ENCODE results near the gene DTYMK.
"Not testable (repeated sequence)": the region's sequence is repeated elsewhere in the genome, so short reads cannot be mapped to it uniquely, and the experiment has no call there.

DTYMK gene

DNA sequence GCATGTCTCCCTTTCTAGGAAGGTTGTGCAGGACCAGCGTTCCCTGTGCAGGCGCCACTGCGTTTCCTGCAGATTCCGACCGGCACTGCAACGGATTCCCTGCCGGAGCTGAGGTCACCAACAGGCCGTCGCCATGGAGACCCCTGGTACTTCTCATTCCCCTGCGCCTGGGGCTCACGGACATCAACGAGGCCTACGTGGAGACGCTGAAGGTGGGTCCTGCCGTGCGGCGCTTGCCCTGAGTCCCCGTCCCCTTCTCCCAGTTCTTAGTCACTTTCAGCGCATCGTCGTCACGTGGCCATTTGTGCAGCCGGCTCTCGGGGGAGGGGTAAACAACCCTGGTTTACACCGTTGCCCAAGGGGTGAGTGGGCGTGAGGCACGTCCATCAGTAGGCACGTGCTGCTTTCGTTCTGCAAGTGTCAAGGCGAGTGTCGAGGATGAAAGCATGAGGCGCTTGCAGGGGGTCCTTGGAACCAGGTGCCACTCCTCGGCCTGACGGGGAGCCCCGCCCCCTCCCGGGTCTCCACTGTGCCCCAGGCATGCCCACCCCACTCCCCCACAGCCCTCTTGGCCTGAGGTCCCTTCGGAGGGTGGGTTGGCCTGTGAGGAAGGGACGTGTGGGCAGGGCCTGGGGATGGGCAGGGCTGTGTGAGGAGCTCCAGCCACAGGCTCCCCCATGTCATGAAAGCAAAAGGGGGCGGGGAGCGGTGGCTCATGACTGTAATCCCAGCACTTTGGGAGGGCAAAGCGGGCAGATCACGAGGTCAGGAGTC is 19.8 kb downstream of the DTYMK start:
- H3K9me3 ChIP-seq (ENCODE audit: low read length), result no peaks in the 10 kb centered on the region
- H3K79me2 ChIP-seq (ENCODE audit: insufficient read depth, low read length), result no peaks in the 10 kb centered on the region
- H2AFZ ChIP-seq (ENCODE audit: low read length), result no peak overlapping the region
- no peaks in the 10 kb centered on the region for H3F3A ChIP-seq (ENCODE audit: insufficient read depth, low read length)
- H3K4me2 ChIP-seq (ENCODE audit: low read length), result no peak overlapping the region
- no peak overlapping the region for H3K27ac ChIP-seq (ENCODE audit: low read depth, low read length, poor library complexity, severe bottlenecking)
- TF ChIP-seq EZH2 (IDR thresholded peaks at IDR 0.05; ENCODE audit: borderline replicate concordance, low read length), result no peak
- TF ChIP-seq, protein P1, sequence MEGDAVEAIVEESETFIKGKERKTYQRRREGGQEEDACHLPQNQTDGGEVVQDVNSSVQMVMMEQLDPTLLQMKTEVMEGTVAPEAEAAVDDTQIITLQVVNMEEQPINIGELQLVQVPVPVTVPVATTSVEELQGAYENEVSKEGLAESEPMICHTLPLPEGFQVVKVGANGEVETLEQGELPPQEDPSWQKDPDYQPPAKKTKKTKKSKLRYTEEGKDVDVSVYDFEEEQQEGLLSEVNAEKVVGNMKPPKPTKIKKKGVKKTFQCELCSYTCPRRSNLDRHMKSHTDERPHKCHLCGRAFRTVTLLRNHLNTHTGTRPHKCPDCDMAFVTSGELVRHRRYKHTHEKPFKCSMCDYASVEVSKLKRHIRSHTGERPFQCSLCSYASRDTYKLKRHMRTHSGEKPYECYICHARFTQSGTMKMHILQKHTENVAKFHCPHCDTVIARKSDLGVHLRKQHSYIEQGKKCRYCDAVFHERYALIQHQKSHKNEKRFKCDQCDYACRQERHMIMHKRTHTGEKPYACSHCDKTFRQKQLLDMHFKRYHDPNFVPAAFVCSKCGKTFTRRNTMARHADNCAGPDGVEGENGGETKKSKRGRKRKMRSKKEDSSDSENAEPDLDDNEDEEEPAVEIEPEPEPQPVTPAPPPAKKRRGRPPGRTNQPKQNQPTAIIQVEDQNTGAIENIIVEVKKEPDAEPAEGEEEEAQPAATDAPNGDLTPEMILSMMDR (IDR thresholded peaks at IDR 0.05; ENCODE audit: low read length), result no peak
- H3K27me3 ChIP-seq (ENCODE audit: insufficient read depth, low read length), result no peaks in the 10 kb centered on the region
- H4K20me1 ChIP-seq (ENCODE audit: insufficient read depth, low read length), result no peaks in the 10 kb centered on the region
- no peaks in the 10 kb centered on the region for H3K4me1 ChIP-seq (ENCODE audit: insufficient read depth, low read length, severe bottlenecking)
- H3K4me3 ChIP-seq (ENCODE audit: low read depth, low read length, poor library complexity, severe bottlenecking), result no peak overlapping the region
- no peak overlapping the region for H3K9ac ChIP-seq (ENCODE audit: low read length)
- H3K36me3 ChIP-seq (ENCODE audit: insufficient read depth, low read length), result peaks cover 59% of the 10 kb centered on the region
- H3K9me2 ChIP-seq (ENCODE audit: low read depth, low read length), result no peaks in the 10 kb centered on the region

DNA sequence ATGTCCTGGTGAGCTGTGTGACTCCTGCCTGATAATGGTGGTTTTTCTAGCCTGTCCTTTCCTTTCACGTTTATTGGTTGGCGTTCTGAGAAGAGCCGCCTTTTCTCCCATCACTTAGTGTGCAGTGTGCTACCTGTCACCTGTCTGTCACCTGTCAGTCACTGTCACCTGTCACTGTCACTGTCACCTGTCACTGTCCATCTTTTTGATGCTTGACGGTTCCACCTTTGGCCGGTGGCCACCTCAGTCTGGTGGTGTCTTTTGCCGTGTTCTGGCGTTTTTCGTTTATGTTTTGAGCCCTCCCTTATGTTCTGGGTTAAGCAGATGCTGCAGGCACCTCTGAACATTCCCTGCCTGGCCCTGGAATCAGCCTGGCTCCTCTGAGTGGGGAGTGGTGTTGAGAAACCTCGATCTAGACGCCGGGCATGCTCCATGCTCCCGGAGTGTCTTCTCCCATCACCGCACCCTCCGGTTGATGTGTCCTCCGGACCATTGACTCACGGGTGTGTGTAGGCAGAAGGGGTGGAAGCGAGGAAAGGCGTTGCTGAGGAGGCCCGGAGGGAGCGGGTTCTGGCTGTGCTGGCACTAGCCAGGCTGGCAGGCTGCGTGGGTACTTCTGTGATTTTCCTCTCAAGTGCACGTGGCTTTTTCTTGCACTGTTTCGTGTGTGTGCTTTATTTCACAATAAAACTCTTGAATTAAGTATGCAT is 20.7 kb downstream of the DTYMK start:
- H3K4me2 ChIP-seq (ENCODE audit: low read length), result no peak overlapping the region
- TF ChIP-seq, protein P1 (IDR thresholded peaks at IDR 0.05; ENCODE audit: low read length), result no peak
- TF ChIP-seq EZH2 (IDR thresholded peaks at IDR 0.05; ENCODE audit: borderline replicate concordance, low read length), result no peak
- no peaks in the 10 kb centered on the region for H3K27me3 ChIP-seq (ENCODE audit: insufficient read depth, low read length)
- no peaks in the 10 kb centered on the region for H4K20me1 ChIP-seq (ENCODE audit: insufficient read depth, low read length)
- H3K9me3 ChIP-seq (ENCODE audit: low read length), result no peaks in the 10 kb centered on the region
- H3K4me1 ChIP-seq (ENCODE audit: insufficient read depth, low read length, severe bottlenecking), result no peaks in the 10 kb centered on the region
- no peaks in the 10 kb centered on the region for H3K9me2 ChIP-seq (ENCODE audit: low read depth, low read length)
- H3K4me3 ChIP-seq (ENCODE audit: low read depth, low read length, poor library complexity, severe bottlenecking), result no peak overlapping the region
- no peak overlapping the region for H3K9ac ChIP-seq (ENCODE audit: low read length)
- H3K36me3 ChIP-seq (ENCODE audit: insufficient read depth, low read length), result peaks cover 58% of the 10 kb centered on the region
- H3K79me2 ChIP-seq (ENCODE audit: insufficient read depth, low read length), result no peaks in the 10 kb centered on the region
- H2AFZ ChIP-seq (ENCODE audit: low read length), result no peak overlapping the region
- H3F3A ChIP-seq (ENCODE audit: insufficient read depth, low read length), result no peaks in the 10 kb centered on the region
- no peak overlapping the region for H3K27ac ChIP-seq (ENCODE audit: low read depth, low read length, poor library complexity, severe bottlenecking)

DNA sequence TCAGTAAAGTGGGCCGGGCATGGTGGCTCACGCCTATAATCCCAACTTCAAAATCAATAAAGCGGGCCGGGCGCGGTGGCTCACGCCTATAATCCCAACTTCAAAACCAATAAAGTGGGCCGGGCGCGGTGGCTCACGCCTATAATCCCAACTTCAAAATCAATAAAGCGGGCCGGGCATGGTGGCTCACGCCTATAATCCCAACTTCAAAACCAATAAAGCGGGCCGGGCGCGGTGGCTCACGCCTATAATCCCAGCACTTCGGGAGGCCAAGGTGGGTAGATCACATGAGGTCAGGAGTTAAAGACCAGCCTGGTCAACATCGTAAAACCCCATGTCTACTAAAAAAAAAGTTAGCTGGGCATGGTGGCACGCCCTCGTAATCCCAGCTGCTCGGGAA is 23.9 kb downstream of the DTYMK start:
- H3K4me1 ChIP-seq (ENCODE audit: insufficient read depth, low read length, severe bottlenecking); H3K79me2 ChIP-seq (ENCODE audit: insufficient read depth, low read length); H3K4me2 ChIP-seq (ENCODE audit: low read length); H3K9me3 ChIP-seq (ENCODE audit: low read length); H3K9me2 ChIP-seq (ENCODE audit: low read depth, low read length); H2AFZ ChIP-seq (ENCODE audit: low read length); H3F3A ChIP-seq (ENCODE audit: insufficient read depth, low read length); H3K27me3 ChIP-seq (ENCODE audit: insufficient read depth, low read length); H3K9ac ChIP-seq (ENCODE audit: low read length); H3K4me3 ChIP-seq (ENCODE audit: low read depth, low read length, poor library complexity, severe bottlenecking); H3K27ac ChIP-seq (ENCODE audit: low read depth, low read length, poor library complexity, severe bottlenecking); H4K20me1 ChIP-seq (ENCODE audit: insufficient read depth, low read length): not testable (repeated sequence)
- H3K36me3 ChIP-seq (ENCODE audit: insufficient read depth, low read length), result peaks cover 53% of the 10 kb centered on the region
